VCaP (cell line): ENCODE data around the gene CYB5A.

Source experiments
- H3K27ac ChIP-seq: fragments of 450-650 bp; 2 replicates; pipeline ENCODE4 v1.5.1; 2017
- TF ChIP-seq, protein P1 (sequence below): fragments of 450-650 bp; conservative IDR thresholded peaks from 2 replicates; pipeline ENCODE4 v1.5.1; 2017; ENCODE audit warnings: mild to moderate bottlenecking, moderate library complexity

The CYB5A gene

DNA sequence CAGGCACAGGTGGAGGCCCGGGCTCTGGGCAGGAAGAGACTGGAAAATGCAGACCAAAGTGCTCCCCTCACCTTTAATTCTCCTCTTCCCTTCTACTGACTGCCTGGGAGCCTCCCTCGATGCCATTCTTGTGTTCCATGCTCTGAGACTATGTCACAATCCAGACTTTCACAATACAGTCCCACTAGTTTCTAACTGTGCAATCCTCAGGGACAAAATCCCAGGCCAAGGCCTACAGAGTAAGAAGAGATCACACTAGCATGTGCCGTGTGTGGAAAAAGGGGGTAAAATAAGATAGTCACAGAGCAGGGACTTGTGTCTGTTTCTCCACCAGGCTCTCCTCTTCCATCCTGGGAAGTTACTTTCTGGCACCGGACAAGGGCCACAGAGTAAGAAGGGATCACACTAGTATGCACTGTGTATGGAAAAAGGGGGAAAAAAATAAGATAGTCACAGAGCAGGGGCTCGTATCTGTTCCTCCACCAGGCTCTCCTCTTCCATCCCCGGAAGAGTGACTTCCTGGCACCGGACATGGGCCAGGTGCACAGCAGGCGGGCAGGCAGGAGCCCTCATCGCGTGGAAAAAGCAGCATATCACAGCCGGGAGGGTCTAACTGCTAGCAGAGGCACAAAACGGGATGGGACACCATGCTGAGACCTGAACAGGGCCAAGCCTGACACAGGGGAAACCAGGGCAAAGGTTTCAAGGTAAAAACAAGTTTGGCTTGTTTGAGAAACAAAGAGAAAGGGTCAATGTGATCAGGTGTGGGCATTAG, 9.6 kb downstream of the CYB5A start:
- peak overlapping the region; percentile 99 for H3K27ac ChIP-seq
- TF ChIP-seq, protein P1, sequence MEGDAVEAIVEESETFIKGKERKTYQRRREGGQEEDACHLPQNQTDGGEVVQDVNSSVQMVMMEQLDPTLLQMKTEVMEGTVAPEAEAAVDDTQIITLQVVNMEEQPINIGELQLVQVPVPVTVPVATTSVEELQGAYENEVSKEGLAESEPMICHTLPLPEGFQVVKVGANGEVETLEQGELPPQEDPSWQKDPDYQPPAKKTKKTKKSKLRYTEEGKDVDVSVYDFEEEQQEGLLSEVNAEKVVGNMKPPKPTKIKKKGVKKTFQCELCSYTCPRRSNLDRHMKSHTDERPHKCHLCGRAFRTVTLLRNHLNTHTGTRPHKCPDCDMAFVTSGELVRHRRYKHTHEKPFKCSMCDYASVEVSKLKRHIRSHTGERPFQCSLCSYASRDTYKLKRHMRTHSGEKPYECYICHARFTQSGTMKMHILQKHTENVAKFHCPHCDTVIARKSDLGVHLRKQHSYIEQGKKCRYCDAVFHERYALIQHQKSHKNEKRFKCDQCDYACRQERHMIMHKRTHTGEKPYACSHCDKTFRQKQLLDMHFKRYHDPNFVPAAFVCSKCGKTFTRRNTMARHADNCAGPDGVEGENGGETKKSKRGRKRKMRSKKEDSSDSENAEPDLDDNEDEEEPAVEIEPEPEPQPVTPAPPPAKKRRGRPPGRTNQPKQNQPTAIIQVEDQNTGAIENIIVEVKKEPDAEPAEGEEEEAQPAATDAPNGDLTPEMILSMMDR = no peak

DNA sequence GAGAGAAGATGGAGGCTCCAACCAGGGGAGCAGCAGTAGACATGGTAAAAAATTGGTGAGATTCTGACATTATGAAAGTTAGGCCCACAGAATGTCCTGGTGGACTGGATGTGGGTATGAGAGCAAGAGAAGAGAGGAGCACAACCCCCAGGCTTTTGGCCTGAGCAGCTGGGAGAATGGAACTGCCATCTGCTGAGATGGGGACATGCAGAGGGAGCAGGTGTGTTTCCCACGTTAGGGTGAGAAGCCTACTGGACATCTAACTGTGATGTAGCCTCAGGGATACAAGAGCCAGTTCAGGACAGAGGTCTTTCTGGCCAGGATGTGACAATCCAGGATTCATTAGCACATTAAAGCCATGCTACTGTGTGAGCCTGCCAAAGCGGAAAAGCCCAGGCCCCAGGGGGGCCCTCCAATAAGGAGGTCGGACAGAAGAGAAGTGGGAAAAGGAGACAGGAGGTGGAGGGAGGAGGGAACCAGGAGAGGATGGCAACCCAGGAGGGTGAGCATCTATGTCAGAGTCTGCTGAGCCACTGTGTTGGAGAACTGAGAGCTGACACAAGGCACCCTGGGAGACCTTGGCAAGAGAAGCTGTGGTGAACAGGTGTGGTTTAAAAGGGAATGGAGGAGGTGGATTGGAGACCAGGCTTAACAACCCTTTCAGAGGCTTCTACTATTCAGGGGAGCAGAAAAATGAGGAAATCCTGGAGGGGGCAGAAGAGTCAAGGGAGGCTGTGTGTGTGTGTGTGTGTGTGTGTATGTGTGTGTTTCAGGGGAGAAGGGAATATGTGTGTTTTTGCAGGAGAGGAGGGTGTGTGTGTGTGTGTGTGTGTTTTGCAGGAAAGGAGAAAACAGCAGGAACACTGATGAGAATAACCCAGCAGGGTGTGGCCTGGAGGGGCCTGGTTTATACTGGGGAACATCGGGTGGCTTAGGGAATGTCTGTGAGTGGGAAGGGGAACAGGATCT, 10.5 kb downstream of the CYB5A start:
- H3K27ac ChIP-seq = peak overlapping the region; percentile 99

DNA sequence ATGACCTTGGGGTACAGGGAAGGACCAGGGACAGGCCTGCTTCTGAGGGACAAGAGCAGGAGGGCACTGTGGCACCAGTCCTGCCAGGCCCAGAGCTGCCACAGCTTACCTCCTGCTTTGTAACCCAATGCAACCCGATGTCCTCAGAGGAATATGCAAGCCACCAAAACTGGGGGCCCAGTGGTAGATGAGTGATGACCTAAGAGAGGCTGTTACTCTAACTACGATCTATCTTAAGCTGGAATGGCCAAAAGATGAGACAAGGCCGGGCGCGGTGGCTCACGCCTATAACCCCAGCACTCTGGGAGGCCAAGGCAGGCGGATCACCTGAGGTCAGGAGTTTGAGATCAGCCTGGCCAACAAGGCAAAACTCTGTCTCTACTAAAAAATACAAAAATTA, 12.8 kb downstream of the CYB5A start:
- TF ChIP-seq, protein P1 = no peak
- no peak overlapping the region for H3K27ac ChIP-seq

More for the DNA sequence above, 10.5 kb downstream of the CYB5A start:
- TF ChIP-seq, protein P1 = no peak

DNA sequence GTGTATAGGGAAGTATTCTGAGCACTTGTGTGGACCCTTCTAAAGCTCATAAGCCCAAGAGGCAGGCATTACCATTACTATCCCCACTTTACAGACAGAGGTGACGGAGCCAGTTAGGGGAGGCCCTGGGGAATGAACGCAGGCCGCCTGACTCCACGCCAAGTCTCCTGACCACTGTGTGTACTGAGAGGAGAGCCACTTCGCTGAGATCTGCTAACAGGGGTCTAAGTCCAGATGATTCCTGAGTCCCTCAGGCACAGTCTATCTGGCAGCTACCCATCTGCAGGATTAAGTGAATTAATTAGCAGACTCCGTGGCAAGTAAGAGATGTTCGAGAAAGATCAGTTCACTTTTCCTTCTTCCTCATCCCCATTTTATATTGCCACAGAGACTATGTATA, 13.7 kb downstream of the CYB5A start:
- H3K27ac ChIP-seq = no peak overlapping the region
- TF ChIP-seq, protein P1 = no peak

DNA sequence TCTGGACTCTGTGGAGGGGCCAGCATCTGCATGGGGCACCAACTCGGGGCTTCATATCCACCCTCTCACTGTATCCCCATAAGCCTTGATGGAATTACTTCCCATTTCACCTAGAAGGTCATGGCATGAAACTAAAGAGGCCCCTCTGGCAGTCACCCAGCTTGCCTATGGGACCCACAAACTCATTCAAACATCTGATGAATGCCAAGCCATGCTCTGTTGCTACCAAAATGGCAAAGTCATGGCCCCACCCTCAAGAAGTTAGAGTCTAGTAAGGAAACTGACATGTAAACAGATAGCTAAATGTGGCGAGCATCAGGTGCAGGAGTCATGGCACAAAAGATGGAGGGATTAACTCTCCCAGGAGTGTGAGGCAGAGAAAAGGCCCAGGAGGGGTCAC, 14.5 kb downstream of the CYB5A start:
- H3K27ac ChIP-seq = no peak overlapping the region
- TF ChIP-seq, protein P1 = no peak

DNA sequence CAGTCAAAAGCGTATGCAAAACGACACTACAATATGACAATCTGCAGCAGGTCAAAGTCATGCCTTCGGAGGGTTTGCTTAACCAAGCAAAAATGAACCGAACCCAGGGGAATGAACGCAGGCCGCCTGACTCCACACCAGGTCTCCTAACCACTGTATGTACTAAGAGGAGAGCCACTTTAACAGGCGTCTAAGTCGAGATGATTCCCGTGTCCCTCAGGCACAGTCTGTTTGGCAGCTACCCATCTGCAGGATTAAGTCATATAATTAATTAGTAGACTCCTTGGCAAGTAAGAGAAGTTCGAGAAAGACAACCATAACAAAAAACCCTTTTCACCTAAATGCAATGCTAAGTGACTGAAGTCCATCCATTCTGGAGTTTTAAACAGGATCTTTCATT, 15.2 kb downstream of the CYB5A start:
- TF ChIP-seq, protein P1 = no peak
- no peak overlapping the region for H3K27ac ChIP-seq

DNA sequence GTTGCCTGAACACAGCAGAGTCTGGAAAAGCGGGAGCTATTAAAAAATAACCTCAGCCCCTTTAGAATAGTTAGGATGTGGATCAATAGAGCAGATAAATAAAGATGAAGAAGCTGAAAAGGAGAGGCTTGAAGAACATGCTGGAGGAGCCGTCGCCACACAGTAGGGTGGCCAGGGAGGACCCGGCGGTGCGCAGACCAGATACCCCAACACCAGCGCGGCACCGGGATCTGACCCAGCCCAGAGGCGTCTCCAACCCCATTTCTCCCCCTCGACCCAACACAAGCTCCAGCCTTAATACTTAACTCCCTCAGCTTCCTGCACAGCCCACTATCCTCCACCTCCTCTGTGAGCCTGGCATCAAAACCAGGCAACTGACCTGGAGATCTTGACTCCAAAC, 16.0 kb downstream of the CYB5A start:
- H3K27ac ChIP-seq = no peak overlapping the region
- TF ChIP-seq, protein P1 = no peak
